ENCODE results near the gene INSIG1.

DNA sequence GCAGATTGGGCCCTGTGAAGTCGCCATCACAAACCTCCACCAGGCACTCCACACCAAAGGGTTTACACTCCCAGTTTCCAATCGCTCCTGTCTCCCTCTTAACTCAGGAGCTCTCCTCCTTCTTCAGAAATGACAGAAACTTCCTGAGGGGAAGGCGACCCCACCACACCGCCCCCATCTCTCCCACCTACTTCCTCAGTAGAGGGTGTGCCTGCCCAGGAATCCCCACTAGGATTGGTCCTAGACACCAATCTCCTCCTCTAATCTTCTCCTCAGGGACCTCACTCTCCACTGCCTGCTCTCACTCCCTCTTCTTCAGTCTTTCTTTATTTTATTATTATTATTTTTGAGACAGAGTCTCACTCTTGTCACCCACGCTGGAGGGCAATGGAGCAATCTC, 5.9 kb upstream of the INSIG1 start:
- TF ChIP-seq, protein P1, sequence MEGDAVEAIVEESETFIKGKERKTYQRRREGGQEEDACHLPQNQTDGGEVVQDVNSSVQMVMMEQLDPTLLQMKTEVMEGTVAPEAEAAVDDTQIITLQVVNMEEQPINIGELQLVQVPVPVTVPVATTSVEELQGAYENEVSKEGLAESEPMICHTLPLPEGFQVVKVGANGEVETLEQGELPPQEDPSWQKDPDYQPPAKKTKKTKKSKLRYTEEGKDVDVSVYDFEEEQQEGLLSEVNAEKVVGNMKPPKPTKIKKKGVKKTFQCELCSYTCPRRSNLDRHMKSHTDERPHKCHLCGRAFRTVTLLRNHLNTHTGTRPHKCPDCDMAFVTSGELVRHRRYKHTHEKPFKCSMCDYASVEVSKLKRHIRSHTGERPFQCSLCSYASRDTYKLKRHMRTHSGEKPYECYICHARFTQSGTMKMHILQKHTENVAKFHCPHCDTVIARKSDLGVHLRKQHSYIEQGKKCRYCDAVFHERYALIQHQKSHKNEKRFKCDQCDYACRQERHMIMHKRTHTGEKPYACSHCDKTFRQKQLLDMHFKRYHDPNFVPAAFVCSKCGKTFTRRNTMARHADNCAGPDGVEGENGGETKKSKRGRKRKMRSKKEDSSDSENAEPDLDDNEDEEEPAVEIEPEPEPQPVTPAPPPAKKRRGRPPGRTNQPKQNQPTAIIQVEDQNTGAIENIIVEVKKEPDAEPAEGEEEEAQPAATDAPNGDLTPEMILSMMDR (IDR thresholded peaks at IDR 0.05): no peak
- TF ChIP-seq POLR2A (IDR thresholded peaks at IDR 0.05): no peak
